Breast epithelium (tissue), 4 donors: ENCODE results near the gene CACNA1I. TPM values are rescaled to one million over a fixed set of nuclear protein-coding genes. Genes with fewer than 3 reads are reported as not detected.

ENCODE experiments used
- DNase-seq, 2 donors: peaks; one replicate each; pipeline ENCODE4 v3.0.0-alpha.2; 2019; ENCODE audit warnings: low spot score in 2 of 2
- H3K27ac ChIP-seq, 2 donors: fragments of 200-600 bp; sonication (generic) in 1 of 2; one replicate each; pipeline ENCODE4 v1.5.1; 2016 to 2019; ENCODE audit warnings: mild to moderate bottlenecking in 1 of 2
- H3K27me3 ChIP-seq, 2 donors: fragments of 200-600 bp; sonication (generic) in 1 of 2; one replicate each; pipeline versions ENCODE4 v1.5.1 to v1.6.0; 2017 to 2019; ENCODE audit warnings: control low read depth in 1 of 2, mild to moderate bottlenecking in 1 of 2
- H3K36me3 ChIP-seq: fragments of 200-600 bp; one replicate; pipeline ENCODE4 v1.5.1; 2019
- H3K4me1 ChIP-seq, 2 donors: fragments of 200-600 bp; sonication (generic); one replicate each; pipeline ENCODE4 v1.5.1; 2016 to 2019; ENCODE audit warnings: control low read depth in 1 of 2
- H3K4me3 ChIP-seq, 3 donors: fragments of 200-600 bp; sonication (generic); 1 replicate in 2 of 3; 2 replicates in 1 of 3; pipeline ENCODE4 v1.5.1; 2016 to 2019; ENCODE audit warnings: mild to moderate bottlenecking in 3 of 3, moderate library complexity in 2 of 3
- H3K9me3 ChIP-seq, 2 donors: fragments of 200-600 bp; sonication (generic) in 1 of 2; one replicate each; pipeline ENCODE4 v1.5.1; 2016 to 2019; ENCODE audit warnings: control low read depth in 1 of 2
- POLR2A ChIP-seq: fragments of 450-650 bp; IDR thresholded peaks from one replicate; pipeline ENCODE4 v1.6.1; 2016; ENCODE audit warnings: antibody characterized with exemption, mild to moderate bottlenecking, moderate library complexity
- POLR2AphosphoS5 ChIP-seq, 3 donors: sonication (generic); formaldehyde crosslinking; IDR thresholded peaks; one replicate each; pipeline ENCODE4 v1.6.1; 2017; ENCODE audit warnings: antibody characterized with exemption in 3 of 3
- intact Hi-C: fragments of 100-400 bp; cut with DNase I; formaldehyde crosslinking; loops from one replicate; pipeline ENCODE4 v1.15.1; 2023; ENCODE audit warnings: low total_unique reads
- total RNA-seq, 3 donors: library from RNA; depleted of rRNA; stranded (reverse); fragments of >200 nt; gene quantifications; one replicate each; pipeline ENCODE4 v1.1.0, GENCODE V29; 2016
- TF ChIP-seq, protein P1 (sequence below), 3 donors: fragments of 450-650 bp; IDR thresholded peaks; one replicate each; pipeline ENCODE4 v1.5.1; 2016 to 2017; ENCODE audit warnings: antibody characterized with exemption in 3 of 3, mild to moderate bottlenecking in 3 of 3, moderate library complexity in 3 of 3

Gene CACNA1I
- total RNA-seq, 3 donors from 2014 or later = 0.32 to 0.44 (median 0.33) TPM

DNA sequence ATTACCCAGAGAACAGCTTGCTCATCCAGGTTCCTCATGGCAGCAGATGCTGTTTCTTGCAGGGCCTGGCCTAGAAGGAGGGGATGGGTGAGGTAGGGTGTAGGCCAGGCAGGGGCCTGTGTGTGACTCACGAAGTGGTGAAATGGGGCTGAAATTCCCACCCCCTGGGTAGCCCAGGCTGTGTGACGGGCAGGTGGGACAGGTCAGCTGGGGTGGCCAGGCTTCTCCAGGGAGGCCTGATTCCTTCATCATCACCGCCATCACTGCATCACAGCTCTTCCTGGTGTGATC is 83.2 kb downstream of the CACNA1I start:
- H3K4me3 ChIP-seq = no peak overlapping the region
- no peak for TF ChIP-seq POLR2A
- TF ChIP-seq POLR2AphosphoS5 (IDR thresholded peaks at IDR 0.05) = no peak
- TF ChIP-seq, protein P1, sequence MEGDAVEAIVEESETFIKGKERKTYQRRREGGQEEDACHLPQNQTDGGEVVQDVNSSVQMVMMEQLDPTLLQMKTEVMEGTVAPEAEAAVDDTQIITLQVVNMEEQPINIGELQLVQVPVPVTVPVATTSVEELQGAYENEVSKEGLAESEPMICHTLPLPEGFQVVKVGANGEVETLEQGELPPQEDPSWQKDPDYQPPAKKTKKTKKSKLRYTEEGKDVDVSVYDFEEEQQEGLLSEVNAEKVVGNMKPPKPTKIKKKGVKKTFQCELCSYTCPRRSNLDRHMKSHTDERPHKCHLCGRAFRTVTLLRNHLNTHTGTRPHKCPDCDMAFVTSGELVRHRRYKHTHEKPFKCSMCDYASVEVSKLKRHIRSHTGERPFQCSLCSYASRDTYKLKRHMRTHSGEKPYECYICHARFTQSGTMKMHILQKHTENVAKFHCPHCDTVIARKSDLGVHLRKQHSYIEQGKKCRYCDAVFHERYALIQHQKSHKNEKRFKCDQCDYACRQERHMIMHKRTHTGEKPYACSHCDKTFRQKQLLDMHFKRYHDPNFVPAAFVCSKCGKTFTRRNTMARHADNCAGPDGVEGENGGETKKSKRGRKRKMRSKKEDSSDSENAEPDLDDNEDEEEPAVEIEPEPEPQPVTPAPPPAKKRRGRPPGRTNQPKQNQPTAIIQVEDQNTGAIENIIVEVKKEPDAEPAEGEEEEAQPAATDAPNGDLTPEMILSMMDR (IDR thresholded peaks at IDR 0.05) = no peak
- H3K36me3 ChIP-seq = no peaks in the 10 kb centered on the region
- DNase-seq = no peak
- H3K9me3 ChIP-seq = peaks cover 0 to 8% of the 10 kb centered on the region in 2 donors
- H3K4me1 ChIP-seq = no peaks in the 10 kb centered on the region
- H3K27me3 ChIP-seq = peaks cover 0 to 12% of the 10 kb centered on the region in 2 donors
- H3K27ac ChIP-seq = no peak overlapping the region
- intact Hi-C loops = no loop called here

DNA sequence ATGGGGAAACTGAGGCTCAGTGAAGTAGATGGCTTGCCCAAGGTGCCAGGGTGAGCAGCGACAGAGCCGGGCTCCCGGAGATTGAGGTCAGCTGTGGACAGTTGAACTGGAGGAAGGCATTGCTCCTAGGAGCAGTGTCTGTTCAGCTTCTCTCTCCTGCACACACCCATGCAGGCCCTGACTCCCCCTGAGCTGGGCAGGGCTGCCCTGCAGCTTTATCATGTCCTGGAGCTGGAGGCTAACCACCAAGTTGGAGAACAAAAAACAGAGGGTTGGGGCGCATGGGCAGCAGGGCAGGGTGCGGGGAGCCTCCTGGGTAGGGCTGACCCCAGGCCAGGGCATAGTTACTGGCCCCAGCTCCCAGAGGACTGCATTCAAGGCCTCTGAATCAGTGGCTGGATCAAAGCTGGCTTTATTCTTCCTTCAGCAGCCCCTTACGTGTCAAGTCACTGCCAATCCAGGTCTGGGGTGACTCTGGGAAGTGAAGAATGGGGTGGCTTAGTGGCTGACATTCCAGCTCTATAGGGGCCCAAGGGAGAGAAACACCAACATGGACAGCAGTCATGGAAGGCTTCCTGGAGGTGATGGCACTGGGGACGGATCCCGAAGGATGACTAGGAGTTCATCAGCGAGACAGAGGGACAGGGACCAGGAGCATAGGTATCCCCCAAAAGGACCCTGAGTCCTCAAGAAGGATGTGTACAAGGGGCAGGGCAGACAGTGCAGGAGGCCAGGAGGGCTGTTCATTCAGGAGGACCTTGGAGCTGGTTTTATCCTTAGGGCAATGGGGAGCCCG is 83.8 kb downstream of the CACNA1I start:
- no peak for DNase-seq
- intact Hi-C loops = no loop called here
- H3K4me3 ChIP-seq = no peak overlapping the region
- H3K27me3 ChIP-seq = peaks cover 0 to 18% of the 10 kb centered on the region in 2 donors
- no peak overlapping the region for H3K27ac ChIP-seq
- TF ChIP-seq, protein P1 (IDR thresholded peaks at IDR 0.05) = no peak
- TF ChIP-seq POLR2A (no peak), POLR2AphosphoS5 (IDR thresholded peaks at IDR 0.05) (no peak)
- peaks cover 0 to 8% of the 10 kb centered on the region in 2 donors for H3K9me3 ChIP-seq
- no peaks in the 10 kb centered on the region for H3K4me1 ChIP-seq
- no peaks in the 10 kb centered on the region for H3K36me3 ChIP-seq

DNA sequence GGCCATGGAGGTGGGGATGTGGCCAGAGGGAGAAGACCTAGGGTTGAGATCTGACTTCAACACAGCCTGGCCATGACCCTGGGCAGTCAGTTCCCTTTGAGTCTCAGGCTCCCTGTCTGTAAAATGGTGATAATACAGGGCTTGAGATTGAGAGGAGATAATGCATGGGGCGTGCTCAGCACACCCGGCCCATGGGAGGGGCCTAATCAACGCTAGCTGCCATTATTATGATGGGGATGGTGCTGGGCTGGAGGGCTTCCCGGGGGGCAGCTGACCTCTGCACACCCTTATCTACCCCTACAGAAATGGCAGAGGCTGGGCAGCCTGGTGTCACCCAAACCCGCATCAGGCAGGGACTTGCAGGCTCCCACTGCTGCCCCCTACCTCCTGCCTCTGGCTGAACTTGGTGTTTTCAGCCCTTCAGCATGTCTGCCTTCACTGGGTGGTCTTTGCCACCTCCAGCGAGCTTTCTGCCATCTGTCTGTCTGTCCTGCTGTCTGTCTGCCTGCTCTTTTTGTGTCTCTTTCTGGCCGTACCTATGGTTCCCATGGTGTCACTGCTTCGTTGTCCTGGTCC is 84.5 kb downstream of the CACNA1I start:
- Histone ChIP-seq H3K4me3 (no peak overlapping the region), H3K4me1 (no peaks in the 10 kb centered on the region), H3K27me3 (peaks cover 0 to 23% of the 10 kb centered on the region in 2 donors), H3K27ac (no peak overlapping the region), H3K9me3 (peaks cover 0 to 8% of the 10 kb centered on the region in 2 donors), H3K36me3 (no peaks in the 10 kb centered on the region)
- intact Hi-C loops = no loop called here
- no peak for DNase-seq
- TF ChIP-seq POLR2A (no peak), POLR2AphosphoS5 (IDR thresholded peaks at IDR 0.05) (no peak)
- TF ChIP-seq, protein P1 (IDR thresholded peaks at IDR 0.05) = no peak

DNA sequence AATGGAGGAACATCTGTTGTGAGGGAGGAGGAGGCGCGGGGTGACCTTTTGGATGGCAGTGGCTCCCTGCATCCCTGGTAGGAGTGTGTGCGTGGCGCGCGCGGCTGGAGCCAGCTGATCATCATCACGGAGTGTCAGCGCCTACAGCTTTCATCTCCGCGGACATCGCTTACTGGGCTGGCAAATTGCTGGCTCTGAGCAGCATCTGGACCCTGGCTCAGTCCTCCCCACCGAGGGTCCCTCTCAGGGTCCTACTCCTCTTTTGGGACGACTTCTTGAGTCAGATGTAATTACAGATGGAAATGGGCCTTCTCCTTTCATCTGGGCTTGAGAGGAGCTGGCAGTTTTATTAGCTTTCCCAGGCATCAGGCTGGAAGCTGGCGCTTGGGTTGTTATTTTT is 85.3 kb downstream of the CACNA1I start:
- intact Hi-C loops = no loop called here
- Histone ChIP-seq H3K27me3 (peaks cover 0 to 30% of the 10 kb centered on the region in 2 donors), H3K36me3 (no peaks in the 10 kb centered on the region), H3K27ac (no peak overlapping the region), H3K4me1 (no peaks in the 10 kb centered on the region), H3K9me3 (peaks cover 0 to 8% of the 10 kb centered on the region in 2 donors), H3K4me3 (no peak overlapping the region)
- DNase-seq = no peak
- no peak for TF ChIP-seq POLR2A
- no peak for TF ChIP-seq POLR2AphosphoS5 (IDR thresholded peaks at IDR 0.05)
- TF ChIP-seq, protein P1 (IDR thresholded peaks at IDR 0.05) = no peak
